Stimulated activated CD8-positive, alpha-beta memory T cell treated with anti-CD3 and anti-CD28 coated beads, Interleukin-12 subunit alpha, Interleukin-12 subunit beta, amount 100 ng/mL, for 1 hour (primary cell): Measurements from ENCODE around the gene FGF18.

Source experiments
- DNase-seq: peaks from one replicate; pipeline ENCODE4 v3.0.0-alpha.2; 2020; ENCODE audit warnings: low read depth

FGF18 gene

GRCh38 chr5:171499611-171500010, 80.2 kb downstream of the FGF18 start:
- DNase-seq, result no peak

GRCh38 chr5:171505473-171506043, 86.1 kb downstream of the FGF18 start:
- DNase-seq, result no peak

GRCh38 chr5:171506951-171507350, 87.5 kb downstream of the FGF18 start:
- no peak for DNase-seq
